NCI-H1092 (cell line): ENCODE results near the gene DPPA2.
"Not testable (repeated sequence)": the region's sequence is repeated elsewhere in the genome, so short reads cannot be mapped to it uniquely, and the experiment has no call there.

Source experiments
- DNase-seq: peaks from one replicate; lab custom pipeline; 2025; lab: John Stamatoyannopoulos, UW

The DPPA2 gene

GRCh38 chr3:109316162-109316730, at the start of gene DPPA2:
Gene DPPA2 (minus strand): TSS chr3:109316517. CDS start chr3:109314542, 1,975 bp downstream.
- no peak for DNase-seq

- no peak for DNase-seq
Observed at GRCh38 chr3:109364088-109364487, 47.8 kb upstream of the DPPA2 start.

GRCh38 chr3:109363634-109364033, 47.3 kb upstream of the DPPA2 start:
- DNase-seq, result no peak

GRCh38 chr3:109362823-109363222, 46.5 kb upstream of the DPPA2 start:
- no peak for DNase-seq

GRCh38 chr3:109358809-109359208, 42.5 kb upstream of the DPPA2 start:
- not testable (repeated sequence) for DNase-seq

- no peak for DNase-seq
Observed at GRCh38 chr3:109356442-109357155, 40.3 kb upstream of the DPPA2 start.

- DNase-seq, result no peak
Observed at GRCh38 chr3:109355625-109356441, 39.5 kb upstream of the DPPA2 start.

- no peak for DNase-seq
Observed at GRCh38 chr3:109353057-109353456, 36.7 kb upstream of the DPPA2 start.

GRCh38 chr3:109351231-109351630, 34.9 kb upstream of the DPPA2 start:
- DNase-seq, result no peak

- DNase-seq, result no peak
Observed at GRCh38 chr3:109346770-109347295, 30.5 kb upstream of the DPPA2 start.

- DNase-seq, result no peak
Observed at GRCh38 chr3:109346099-109346498, 29.8 kb upstream of the DPPA2 start.

- no peak for DNase-seq
Observed at GRCh38 chr3:109339714-109340648, 23.7 kb upstream of the DPPA2 start.

GRCh38 chr3:109339197-109339596, 22.9 kb upstream of the DPPA2 start:
- no peak for DNase-seq

- DNase-seq, result no peak
Observed at GRCh38 chr3:109338322-109338721, 22.0 kb upstream of the DPPA2 start.

- no peak for DNase-seq
Observed at GRCh38 chr3:109337393-109337792, 21.1 kb upstream of the DPPA2 start, which contains the start of gene DPPA4. Gene DPPA4 (minus strand): TSS chr3:109337546. CDS start chr3:109337517, 29 bp downstream.

GRCh38 chr3:109336291-109336861, 20.1 kb upstream of the DPPA2 start:
- no peak for DNase-seq

- DNase-seq, result no peak
Observed at GRCh38 chr3:109334572-109334971, 18.3 kb upstream of the DPPA2 start.

GRCh38 chr3:109331692-109332091, 15.4 kb upstream of the DPPA2 start:
- no peak for DNase-seq

- no peak for DNase-seq
Observed at GRCh38 chr3:109330405-109330804, 14.1 kb upstream of the DPPA2 start.

GRCh38 chr3:109328202-109328601, 11.9 kb upstream of the DPPA2 start:
- DNase-seq, result no peak

- no peak for DNase-seq
Observed at GRCh38 chr3:109325657-109326056, 9.3 kb upstream of the DPPA2 start.
